Osteoblast (primary cell): Measurements from ENCODE around the gene IDS. TPM values are rescaled to one million over a fixed set of nuclear protein-coding genes. Genes with fewer than 3 reads are reported as not detected.
"Not testable (repeated sequence)": the region's sequence is repeated elsewhere in the genome, so short reads cannot be mapped to it uniquely, and the experiment has no call there.

Experiments
- DNase-seq: peaks from one replicate; pipeline ENCODE4 v3.0.0; 2011; ENCODE audit warnings: low spot score, mixed read lengths; ENCODE audit not compliant: insufficient read length; ENCODE audit errors: missing footprints
- H2AFZ ChIP-seq: 2 replicates; pipeline ENCODE4 v1.6.0; 2011; ENCODE audit warnings: mild to moderate bottlenecking, low read length
- H3K27ac ChIP-seq: 2 replicates; pipeline ENCODE4 v1.5.1; 2011; ENCODE audit warnings: mild to moderate bottlenecking, low read depth, low read length, moderate library complexity
- H3K27me3 ChIP-seq: 2 replicates; pipeline ENCODE4 v1.6.0; 2012; ENCODE audit warnings: mild to moderate bottlenecking, control low read depth, inconsistent platforms, low read length, moderate library complexity; ENCODE audit not compliant: insufficient read depth
- H3K36me3 ChIP-seq: 2 replicates; pipeline ENCODE4 v1.5.1; 2011; ENCODE audit warnings: mild to moderate bottlenecking, low read length, control low read depth, moderate library complexity; ENCODE audit not compliant: insufficient read depth
- H3K4me1 ChIP-seq: 2 replicates; pipeline ENCODE4 v1.5.1; 2011; ENCODE audit warnings: mild to moderate bottlenecking, low read length, control low read depth, moderate library complexity; ENCODE audit not compliant: insufficient read depth
- H3K4me2 ChIP-seq: 2 replicates; pipeline ENCODE4 v1.6.0; 2011; ENCODE audit warnings: mild to moderate bottlenecking, low read length; ENCODE audit not compliant: insufficient read depth
- H3K4me3 ChIP-seq: fragments of 200-600 bp; sonication (generic); 3 replicates; pipeline ENCODE4 v1.5.1; 2012; ENCODE audit warnings: mild to moderate bottlenecking, low read length, inconsistent platforms; ENCODE audit not compliant: insufficient read depth
- H3K79me2 ChIP-seq: 2 replicates; pipeline ENCODE4 v1.6.0; 2012; ENCODE audit warnings: mild to moderate bottlenecking, low read length, control low read depth, inconsistent platforms; ENCODE audit not compliant: insufficient read depth
- H3K9me3 ChIP-seq: 2 replicates; pipeline ENCODE4 v1.5.1; 2011; ENCODE audit warnings: low read depth, low read length, control low read depth
- H4K20me1 ChIP-seq: 2 replicates; pipeline ENCODE4 v1.6.0; 2012; ENCODE audit warnings: mild to moderate bottlenecking, low read length, control low read depth; ENCODE audit not compliant: insufficient read depth
- total RNA-seq: library from RNA; depleted of rRNA; stranded (reverse); fragments of >200 nt; gene quantifications from 2 replicates; pipeline ENCODE4 v1.2.3, GENCODE V29; 2012
- TF ChIP-seq, protein P1 (sequence below): IDR thresholded peaks from 2 replicates; pipeline ENCODE4 v1.5.1; 2011; ENCODE audit warnings: mild to moderate bottlenecking, low read depth, low read length, moderate library complexity; ENCODE audit errors: extremely low read depth

The IDS gene
- total RNA-seq, 1 donor = 48.9 TPM

DNA sequence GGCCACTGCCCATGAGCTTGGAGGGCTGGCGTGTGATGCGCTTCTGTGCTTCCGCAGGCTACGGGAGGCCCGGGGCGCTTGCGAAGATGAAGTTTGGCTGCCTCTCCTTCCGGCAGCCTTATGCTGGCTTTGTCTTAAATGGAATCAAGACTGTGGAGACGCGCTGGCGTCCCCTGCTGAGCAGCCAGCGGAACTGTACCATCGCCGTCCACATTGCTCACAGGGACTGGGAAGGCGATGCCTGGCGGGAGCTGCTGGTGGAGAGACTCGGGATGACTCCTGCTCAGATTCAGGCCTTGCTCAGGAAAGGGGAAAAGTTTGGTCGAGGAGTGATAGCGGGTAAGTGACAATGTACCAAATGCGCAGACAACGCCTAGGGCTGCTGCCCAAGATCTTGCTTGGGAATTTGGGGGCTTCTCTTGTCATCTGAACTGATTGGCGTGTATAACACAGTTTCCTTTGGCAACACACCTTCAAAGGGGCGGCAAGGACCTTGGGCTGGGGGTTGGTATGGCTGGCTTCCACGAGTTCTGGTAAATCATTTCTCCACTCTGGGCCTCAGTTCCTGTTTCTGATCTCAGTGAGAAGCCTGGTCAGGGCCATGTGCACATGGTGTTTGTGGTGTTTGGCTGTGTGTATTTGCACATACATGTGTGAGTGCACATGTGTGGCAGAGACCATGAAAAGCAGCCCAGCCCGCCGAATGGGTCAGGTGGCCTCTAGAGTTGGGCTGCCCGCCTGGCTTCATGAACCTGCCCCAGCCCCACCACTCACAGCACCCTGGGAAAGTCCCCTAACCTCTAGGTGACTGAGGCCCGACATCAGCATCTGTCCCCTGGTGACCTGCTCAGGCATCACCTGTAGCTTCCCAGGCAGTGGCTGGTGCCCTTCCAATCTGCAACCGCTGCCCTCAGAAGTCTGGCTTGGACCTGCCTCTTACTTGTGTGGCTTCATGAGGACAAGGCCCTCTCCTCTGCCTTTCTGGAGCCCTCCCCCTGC is 40.7 kb upstream of the IDS start:
- H3K27me3 ChIP-seq, H3K9me3 ChIP-seq, DNase-seq, H3K27ac ChIP-seq, H2AFZ ChIP-seq, H3K4me2 ChIP-seq, H3K79me2 ChIP-seq, H3K4me3 ChIP-seq, H3K36me3 ChIP-seq, H3K4me1 ChIP-seq, H4K20me1 ChIP-seq: not testable (repeated sequence)

- Histone ChIP-seq H3K4me3 (peak overlapping the region; percentile 82), H2AFZ (peak overlapping the region; percentile 58), H3K79me2 (peaks cover 4% of the 10 kb centered on the region), H3K4me1 (peaks cover 4% of the 10 kb centered on the region), H3K4me2 (peak overlapping the region; percentile 57), H3K27me3 (no peaks in the 10 kb centered on the region), H4K20me1 (no peaks in the 10 kb centered on the region), H3K27ac (peak overlapping the region; percentile 91), H3K9me3 (no peaks in the 10 kb centered on the region), H3K36me3 (no peaks in the 10 kb centered on the region)
- TF ChIP-seq, protein P1, sequence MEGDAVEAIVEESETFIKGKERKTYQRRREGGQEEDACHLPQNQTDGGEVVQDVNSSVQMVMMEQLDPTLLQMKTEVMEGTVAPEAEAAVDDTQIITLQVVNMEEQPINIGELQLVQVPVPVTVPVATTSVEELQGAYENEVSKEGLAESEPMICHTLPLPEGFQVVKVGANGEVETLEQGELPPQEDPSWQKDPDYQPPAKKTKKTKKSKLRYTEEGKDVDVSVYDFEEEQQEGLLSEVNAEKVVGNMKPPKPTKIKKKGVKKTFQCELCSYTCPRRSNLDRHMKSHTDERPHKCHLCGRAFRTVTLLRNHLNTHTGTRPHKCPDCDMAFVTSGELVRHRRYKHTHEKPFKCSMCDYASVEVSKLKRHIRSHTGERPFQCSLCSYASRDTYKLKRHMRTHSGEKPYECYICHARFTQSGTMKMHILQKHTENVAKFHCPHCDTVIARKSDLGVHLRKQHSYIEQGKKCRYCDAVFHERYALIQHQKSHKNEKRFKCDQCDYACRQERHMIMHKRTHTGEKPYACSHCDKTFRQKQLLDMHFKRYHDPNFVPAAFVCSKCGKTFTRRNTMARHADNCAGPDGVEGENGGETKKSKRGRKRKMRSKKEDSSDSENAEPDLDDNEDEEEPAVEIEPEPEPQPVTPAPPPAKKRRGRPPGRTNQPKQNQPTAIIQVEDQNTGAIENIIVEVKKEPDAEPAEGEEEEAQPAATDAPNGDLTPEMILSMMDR = no peak
- peak; percentile 39 for DNase-seq
Observed at GRCh38 chrX:149541521-149542047, 36.5 kb upstream of the IDS start.

DNA sequence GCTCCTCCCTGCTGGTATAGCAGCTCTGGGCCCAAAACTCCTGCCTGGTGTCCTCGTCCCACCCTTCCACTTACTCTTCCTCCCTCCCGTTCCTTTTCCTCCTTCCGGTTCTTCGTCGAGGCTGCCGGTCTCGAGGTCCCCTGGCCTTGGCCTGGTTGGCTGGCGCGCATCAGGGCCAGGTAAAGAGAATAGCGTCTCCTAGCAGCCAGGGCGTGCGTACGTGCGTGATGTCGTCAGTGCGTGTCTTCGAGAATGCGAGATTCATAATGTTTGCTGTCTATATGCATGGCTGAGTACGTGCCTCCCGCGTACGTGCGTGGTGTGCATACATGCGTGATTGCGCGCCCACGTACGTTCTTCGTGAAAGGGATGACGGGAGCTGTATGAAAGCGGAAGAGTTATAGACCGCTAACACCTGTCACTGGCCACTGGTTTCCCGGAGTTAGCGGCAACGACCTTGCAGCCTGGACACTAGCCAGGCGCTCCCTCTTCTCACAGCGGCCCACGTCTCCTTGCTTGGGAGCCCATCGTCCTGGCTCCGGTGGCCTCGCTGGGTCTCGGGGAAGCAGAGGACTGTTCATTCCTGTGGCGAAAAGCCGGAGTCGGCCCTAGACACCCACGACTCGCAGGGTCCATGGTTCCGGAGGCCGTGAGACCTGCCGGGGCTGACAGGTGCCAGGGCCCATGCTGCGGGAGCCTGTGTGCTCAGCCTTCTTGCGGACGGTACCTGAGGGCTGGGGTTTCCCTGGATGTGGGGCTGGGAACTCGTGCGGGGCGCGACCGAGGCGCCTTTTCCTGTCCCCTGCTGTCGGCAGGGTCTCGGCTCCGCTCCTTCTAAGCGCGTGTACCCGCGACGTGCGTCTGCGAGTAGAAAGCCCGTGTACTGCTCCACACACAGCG is 35.8 kb upstream of the IDS start, which contains the start of gene EOLA1:
EOLA1 (plus strand) TSS at position 392 of the 900 bp plus-strand sequence. CDS start 4,619 bp downstream, outside the sequence.
- no peaks in the 10 kb centered on the region for H3K9me3 ChIP-seq
- H3K27me3 ChIP-seq = no peaks in the 10 kb centered on the region
- no peaks in the 10 kb centered on the region for H3K36me3 ChIP-seq
- peak within 1 kb of the TSS; percentile 82 for H3K4me3 ChIP-seq
- peak within 1 kb of the TSS; percentile 91 for H3K27ac ChIP-seq
- TF ChIP-seq, protein P1 = no peak
- peak within 1 kb of the TSS; percentile 58 for H2AFZ ChIP-seq
- peak; percentile 91 for DNase-seq
- peaks cover 4% of the 10 kb centered on the region for H3K79me2 ChIP-seq
- H4K20me1 ChIP-seq = no peaks in the 10 kb centered on the region
- peak within 1 kb of the TSS; percentile 60 for H3K4me2 ChIP-seq
- peaks cover 4% of the 10 kb centered on the region for H3K4me1 ChIP-seq

- H3K27me3 ChIP-seq = no peaks in the 10 kb centered on the region
- H3K79me2 ChIP-seq = peaks cover 4% of the 10 kb centered on the region
- no peaks in the 10 kb centered on the region for H3K9me3 ChIP-seq
- H3K4me1 ChIP-seq = peaks cover 4% of the 10 kb centered on the region
- H3K4me3 ChIP-seq = peak overlapping the region; percentile 82
- no peak overlapping the region for H2AFZ ChIP-seq
- H3K4me2 ChIP-seq = peak overlapping the region; percentile 57
- TF ChIP-seq, protein P1 = no peak
- no peaks in the 10 kb centered on the region for H4K20me1 ChIP-seq
- peak overlapping the region; percentile 91 for H3K27ac ChIP-seq
- peak; percentile 88 for DNase-seq
- no peaks in the 10 kb centered on the region for H3K36me3 ChIP-seq
Observed at GRCh38 chrX:149540131-149540620, 35.1 kb upstream of the IDS start.
